RPMI8226 (cell line): ENCODE measurements around the gene THSD7A.
A peak's percentile ranks its signal among the peaks of the same experiment; 100 is the strongest.

Source experiments
- DNase-seq: peaks from one replicate; pipeline ENCODE4 v3.0.0-alpha.2; 2015

The THSD7A gene

GRCh38 chr7:11831736-11832495, at the start of gene THSD7A:
TSS of gene THSD7A (minus strand) at chr7:11832198. CDS start at chr7:11831946, 252 bp downstream.
- peak; percentile 15 for DNase-seq

- no peak for DNase-seq
Observed at GRCh38 chr7:11881680-11882079, 49.7 kb upstream of the THSD7A start.

GRCh38 chr7:11875635-11876034, 43.6 kb upstream of the THSD7A start:
- DNase-seq = no peak

- no peak for DNase-seq
Observed at GRCh38 chr7:11865671-11866070, 33.7 kb upstream of the THSD7A start.

- DNase-seq = no peak
Observed at GRCh38 chr7:11858622-11859302, 26.8 kb upstream of the THSD7A start.

GRCh38 chr7:11858026-11858425, 26.0 kb upstream of the THSD7A start:
- no peak for DNase-seq

- no peak for DNase-seq
Observed at GRCh38 chr7:11848251-11848650, 16.3 kb upstream of the THSD7A start.

GRCh38 chr7:11847336-11847735, 15.3 kb upstream of the THSD7A start:
- DNase-seq = no peak

- DNase-seq = no peak
Observed at GRCh38 chr7:11846361-11846955, 14.5 kb upstream of the THSD7A start.

- DNase-seq = no peak
Observed at GRCh38 chr7:11843113-11843765, 11.2 kb upstream of the THSD7A start.

GRCh38 chr7:11841657-11842056, 9.7 kb upstream of the THSD7A start:
- DNase-seq = no peak

GRCh38 chr7:11835260-11835659, 3.3 kb upstream of the THSD7A start:
- no peak for DNase-seq

- DNase-seq = no peak
Observed at GRCh38 chr7:11833431-11833830, 1.4 kb upstream of the THSD7A start.

- DNase-seq = no peak
Observed at GRCh38 chr7:11831156-11831735, 752 bp downstream of the THSD7A start.

- DNase-seq = no peak
Observed at GRCh38 chr7:11830582-11831155, 1.3 kb downstream of the THSD7A start.

GRCh38 chr7:11829954-11830353, 2.0 kb downstream of the THSD7A start:
- DNase-seq = no peak

GRCh38 chr7:11819947-11820346, 12.1 kb downstream of the THSD7A start:
- no peak for DNase-seq

GRCh38 chr7:11819271-11819670, 12.7 kb downstream of the THSD7A start:
- DNase-seq = no peak

- no peak for DNase-seq
Observed at GRCh38 chr7:11818281-11818680, 13.7 kb downstream of the THSD7A start.

- no peak for DNase-seq
Observed at GRCh38 chr7:11817111-11817740, 14.8 kb downstream of the THSD7A start.

GRCh38 chr7:11811709-11812108, 20.3 kb downstream of the THSD7A start:
- DNase-seq = no peak

- DNase-seq = no peak
Observed at GRCh38 chr7:11810043-11810625, 21.9 kb downstream of the THSD7A start.
